CMK (cell line): Measurements from ENCODE around the gene ITPR1.

ENCODE experiments used
- DNase-seq: peaks from one replicate; pipeline ENCODE4 v3.0.0-alpha.2; 2010; ENCODE audit warnings: low read depth

ITPR1 gene

GRCh38 chr3:4533489-4534443 is 40.6 kb downstream of the ITPR1 start:
- peak; percentile 86 for DNase-seq

DNA sequence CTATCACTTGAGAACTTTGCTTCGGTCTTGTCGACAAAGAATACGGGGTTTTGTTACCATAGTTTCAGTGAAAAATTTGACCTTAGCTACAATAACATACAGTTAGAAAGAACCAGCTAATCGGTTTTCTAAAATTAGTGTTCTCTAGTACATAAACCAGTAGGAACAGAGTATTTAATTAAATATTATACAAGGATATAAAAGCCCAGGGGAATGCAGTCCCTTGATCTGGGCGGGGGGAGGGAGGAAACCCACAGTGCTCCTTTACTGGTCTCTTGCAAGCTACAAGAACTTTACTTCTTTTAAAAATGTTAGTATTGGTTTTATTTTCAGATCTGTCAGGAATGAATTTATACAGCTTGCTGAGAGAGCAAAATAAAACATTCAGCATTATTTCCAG is 41.8 kb downstream of the ITPR1 start:
- DNase-seq = no peak

- DNase-seq = no peak
These were observed 43.1 kb downstream of the ITPR1 start for GRCh38 chr3:4536260-4536659.

- no peak for DNase-seq
These were observed 47.1 kb downstream of the ITPR1 start for GRCh38 chr3:4540267-4540666.

- no peak for DNase-seq
These were observed 50.0 kb downstream of the ITPR1 start for GRCh38 chr3:4543110-4543509.

DNA sequence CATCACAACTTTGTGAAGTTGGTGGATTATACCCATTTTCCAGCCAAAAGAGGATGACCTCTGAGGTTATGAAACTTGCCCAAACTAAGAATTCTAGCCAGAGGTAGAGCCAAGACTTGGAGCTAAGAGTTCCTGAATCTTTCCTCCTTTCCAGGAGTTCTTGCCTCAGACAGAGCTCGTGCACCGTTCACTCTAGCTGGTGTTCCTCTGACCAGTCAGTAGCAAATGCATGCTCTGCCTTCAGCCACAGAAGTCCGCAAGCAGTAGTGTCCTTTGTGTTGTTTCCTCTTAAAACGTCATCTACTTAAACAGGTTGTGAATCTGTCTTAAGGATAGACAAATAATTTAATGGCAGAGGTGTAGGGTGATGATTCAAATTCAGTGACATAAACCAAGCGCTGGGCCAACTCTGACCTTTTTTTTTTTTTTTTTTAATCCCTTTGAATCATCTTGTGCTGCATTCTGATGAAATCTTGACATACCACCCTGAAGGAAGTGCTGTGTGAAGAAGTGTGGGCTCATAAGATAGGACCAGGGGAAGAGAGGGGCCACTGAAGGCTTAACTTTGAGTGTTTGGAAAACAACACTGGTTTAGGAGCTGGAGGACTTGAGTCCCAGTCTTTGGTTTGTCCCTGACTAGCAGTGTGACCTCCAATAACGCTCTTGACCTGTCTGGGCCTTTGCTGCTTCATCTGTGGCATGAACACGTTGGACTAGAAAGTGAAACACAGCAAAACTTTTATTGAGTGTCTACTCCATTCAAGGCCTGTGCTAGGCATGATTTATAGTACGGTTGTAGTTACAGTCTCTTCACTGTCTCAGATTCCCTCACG is 53.4 kb downstream of the ITPR1 start:
- DNase-seq = peak; percentile 54

- no peak for DNase-seq
These were observed 54.7 kb downstream of the ITPR1 start for GRCh38 chr3:4547799-4548198.

DNA sequence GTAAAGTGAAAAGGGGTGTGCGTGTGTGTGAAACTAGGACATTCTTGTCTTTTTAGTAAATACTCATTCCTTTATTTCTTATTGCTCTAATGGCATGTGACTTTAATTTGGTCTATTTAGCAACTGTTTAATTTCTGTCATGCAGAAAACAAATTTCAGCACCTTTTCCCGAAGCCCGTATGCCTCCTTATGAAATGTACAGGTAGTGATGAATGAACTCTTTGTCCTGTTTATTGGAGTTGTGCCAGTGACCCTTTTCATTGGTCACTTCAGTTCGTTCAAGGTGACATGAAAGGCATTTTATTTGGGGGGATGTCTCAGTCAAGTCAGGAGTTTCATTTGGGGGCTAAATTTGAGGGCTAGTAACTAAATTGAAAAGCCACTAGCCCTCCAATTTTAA is 55.2 kb downstream of the ITPR1 start:
- no peak for DNase-seq

DNA sequence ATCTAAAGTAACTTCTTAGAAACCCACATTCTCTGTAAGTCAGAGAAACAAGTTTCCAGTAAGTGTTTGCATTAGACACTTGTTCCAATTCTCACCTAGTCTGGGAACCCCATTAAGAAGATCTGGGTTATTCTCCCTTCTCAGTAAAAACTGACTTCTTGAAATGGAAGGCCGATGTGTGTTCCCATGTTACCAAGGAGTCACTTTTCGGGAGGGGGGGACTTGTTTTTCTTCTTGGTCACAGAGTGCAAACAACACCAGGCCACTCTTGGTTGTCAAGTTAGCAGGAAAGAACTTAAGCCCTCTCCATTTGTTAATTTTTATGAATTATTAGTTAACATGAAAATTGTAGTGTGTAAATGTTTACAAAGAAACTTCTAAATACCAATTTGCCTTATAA is 55.6 kb downstream of the ITPR1 start:
- DNase-seq = no peak

DNA sequence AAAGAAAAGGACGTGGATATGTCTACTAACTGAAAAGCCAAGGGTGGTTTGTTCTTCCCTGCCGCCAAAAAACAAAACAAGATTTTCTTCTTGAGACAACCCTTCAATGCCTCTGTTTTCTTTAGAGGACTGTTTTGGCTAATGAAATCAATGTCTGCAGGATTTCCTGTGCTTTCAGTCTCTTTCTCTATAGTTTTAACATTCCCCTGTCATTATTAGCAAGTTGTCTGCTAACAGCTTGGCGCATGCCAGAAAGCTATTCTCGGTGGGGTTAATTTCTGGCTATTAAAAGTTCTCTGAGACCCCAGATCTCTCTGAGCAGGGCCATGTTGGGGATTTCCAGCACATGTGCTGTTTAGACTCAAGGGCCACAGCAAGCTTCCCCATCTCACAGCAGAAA is 56.7 kb downstream of the ITPR1 start:
- no peak for DNase-seq

DNA sequence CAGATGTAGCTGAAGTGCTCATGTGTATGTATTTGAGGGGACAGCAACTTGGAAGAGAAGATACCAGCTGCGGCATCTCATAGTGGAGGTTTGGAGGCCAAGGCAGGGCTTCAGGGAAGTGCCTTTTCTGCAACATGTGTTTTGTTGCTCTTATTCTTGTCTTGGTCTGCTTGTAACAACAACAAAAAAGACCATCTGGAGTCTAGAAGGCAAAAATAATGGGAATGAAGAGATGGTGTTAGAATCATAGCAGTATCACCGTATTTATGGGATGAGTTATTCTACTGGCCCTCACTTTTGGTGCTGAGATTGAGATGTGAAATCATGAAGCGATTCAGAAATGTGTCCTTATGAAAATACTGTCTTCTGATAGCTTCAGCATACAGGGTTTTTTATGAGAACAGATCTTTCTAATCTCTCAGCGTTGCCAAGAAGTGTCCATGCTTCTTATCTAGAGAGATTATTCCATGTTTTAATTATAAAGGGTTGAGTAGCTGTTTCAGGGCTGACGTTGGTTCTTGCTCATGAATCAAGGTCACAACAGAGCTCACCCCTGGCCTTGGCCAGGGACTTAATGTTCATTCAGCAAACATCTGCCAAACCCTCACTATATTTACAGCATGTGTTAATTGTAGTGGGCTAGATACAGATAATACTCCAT is 58.0 kb downstream of the ITPR1 start:
- DNase-seq = no peak

GRCh38 chr3:4551794-4552442 is 58.8 kb downstream of the ITPR1 start:
- no peak for DNase-seq

DNA sequence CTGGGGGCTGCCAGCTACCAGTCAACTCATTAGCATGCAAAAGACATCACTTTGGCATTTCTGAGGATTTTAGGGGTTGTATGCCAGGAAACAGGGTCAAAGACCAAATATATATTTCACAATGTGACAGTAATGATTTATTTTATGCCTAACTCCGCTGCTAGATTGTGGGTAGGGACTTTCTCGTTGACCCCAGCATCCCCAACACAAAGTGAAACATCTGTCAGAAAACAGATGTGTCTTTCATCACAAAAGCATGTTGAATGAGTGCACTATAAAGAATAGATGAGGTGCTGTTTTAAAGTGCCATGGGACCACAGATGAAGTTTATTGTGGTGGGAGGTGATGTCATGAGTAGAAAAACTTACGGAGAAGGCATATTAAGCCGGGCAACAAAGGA is 59.7 kb downstream of the ITPR1 start:
- no peak for DNase-seq

DNA sequence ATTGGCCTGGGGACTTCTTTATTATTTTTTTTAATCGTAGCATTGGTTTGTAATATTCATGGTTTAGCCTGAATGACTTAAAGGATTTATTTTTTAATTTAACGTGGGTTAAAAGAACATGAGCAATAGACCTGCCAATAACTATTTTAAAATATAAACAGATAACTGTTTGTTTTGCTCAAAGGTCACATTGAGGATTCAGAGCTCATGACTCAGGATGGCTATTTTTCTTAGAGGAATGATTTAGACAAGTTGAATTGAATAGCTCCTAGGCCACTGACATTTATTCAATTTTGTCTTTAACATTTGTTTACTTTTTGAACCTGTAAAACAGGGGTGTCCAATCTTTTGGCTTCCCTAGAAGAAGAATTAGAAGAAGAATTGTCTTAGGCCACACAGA is 68.5 kb downstream of the ITPR1 start:
- DNase-seq = no peak

DNA sequence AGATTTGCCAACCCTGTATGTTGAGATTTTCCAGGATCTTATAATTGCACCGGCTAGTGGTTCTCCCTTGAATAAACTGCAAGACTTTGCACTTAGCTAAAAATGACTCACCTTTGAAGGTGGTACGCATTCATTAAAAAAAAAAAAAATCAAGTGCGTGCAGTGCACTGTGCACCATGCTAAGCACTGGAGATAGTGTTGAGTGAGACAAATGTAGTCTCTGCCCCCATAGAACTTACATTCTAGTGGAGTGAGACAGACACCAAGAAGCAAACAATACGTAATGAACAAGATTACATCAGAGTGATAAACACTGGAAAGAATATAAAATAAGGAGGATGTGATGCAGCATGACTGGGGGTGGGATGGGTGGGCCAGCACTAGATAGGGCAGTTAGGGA is 69.4 kb downstream of the ITPR1 start:
- no peak for DNase-seq

DNA sequence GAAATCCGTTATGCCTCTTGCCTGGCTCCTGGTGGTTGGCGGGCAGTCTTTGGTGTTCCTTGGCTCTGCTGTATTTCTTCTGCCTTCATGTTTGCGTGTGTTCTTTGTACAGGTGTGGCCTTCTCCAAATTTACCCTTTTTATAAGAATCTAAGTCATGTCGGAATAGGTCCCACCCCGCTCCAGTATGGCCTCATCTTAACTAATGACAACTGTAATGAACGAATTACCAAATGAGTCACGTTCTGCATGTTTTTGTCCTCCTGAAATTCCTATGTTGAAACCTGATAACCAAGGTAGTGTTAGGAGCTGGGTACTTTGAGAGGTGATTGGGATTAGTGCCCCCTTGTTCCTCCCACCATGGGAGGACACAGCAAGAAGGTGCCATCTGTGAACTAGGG is 71.1 kb downstream of the ITPR1 start:
- no peak for DNase-seq

DNA sequence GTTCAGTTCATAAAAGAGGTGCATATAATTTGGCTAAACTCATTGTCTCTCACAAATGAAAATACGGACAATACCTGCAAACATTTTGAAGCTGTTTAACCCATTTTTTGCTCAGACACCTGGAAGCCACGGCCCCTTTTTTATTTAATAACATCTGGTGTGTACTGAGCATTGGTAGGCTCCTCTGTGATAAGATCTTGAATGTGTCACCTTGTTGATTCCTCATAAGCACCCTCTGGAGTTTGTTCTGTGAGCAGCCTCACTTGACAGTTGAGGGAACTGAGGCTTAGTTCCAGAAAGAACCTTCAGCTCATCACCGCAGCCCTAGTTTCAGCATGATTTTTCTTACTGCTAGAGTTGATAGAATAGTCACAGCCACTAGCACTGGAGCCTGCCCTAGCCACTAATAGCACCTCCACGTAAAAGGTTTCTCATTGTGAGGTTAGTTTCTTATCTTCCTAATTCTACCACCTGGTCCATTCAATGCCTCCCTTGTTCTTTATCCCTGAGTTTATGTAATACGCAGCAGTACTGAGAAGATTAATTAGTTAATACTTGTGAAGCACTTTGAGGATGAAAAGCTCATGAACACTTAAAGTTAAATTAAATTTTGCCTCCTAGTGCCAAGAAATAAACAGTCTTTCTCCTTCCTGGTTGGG is 71.9 kb downstream of the ITPR1 start:
- no peak for DNase-seq

GRCh38 chr3:4565809-4566501 is 72.8 kb downstream of the ITPR1 start:
- no peak for DNase-seq

- no peak for DNase-seq
These were observed 75.7 kb downstream of the ITPR1 start for GRCh38 chr3:4568841-4569240.

DNA sequence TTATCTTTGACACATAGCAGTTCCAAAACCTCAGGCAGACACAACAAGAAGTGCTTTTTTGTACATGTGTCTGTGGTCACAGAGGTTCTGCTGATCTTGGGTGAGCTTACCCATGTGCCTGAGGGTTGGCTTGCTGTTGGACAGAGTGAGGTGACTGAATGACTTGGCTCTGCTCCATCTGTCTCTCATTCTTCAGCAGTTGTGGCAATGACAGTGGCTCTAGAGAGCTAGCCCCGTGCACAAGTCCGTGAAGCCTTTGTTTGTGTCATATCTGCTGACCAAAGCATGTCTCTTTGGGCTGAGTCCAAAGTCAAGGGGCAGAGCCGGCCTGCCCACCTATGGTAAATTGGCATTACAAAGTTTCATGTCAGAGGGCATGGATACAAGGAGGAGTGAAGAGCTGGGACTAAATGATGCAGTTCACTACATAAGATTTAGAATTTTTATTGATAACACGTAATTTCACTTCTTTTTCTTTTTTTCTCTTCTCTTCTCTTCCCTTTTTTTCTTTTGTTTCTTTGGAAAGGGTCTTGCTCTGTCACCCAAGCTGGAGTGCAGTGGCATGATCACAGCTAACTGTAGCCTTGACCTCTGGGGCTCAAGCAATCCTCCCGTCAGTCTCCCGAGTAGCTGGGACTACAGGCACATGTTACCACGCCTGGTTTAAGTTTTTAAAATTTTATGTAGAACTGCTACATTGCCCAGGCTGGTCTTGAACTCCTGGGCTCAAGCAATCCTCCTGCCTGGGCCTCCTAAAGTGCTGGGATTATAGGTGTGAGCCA is 77.9 kb downstream of the ITPR1 start:
- no peak for DNase-seq
